ENCODE measurements around the gene FCHO1. TPM values are rescaled to one million over a fixed set of nuclear protein-coding genes. Genes with fewer than 3 reads are reported as not detected.

The FCHO1 gene
- total RNA-seq, 2 experiments from 2014 or later, result 36.9 to 38.3 TPM

DNA sequence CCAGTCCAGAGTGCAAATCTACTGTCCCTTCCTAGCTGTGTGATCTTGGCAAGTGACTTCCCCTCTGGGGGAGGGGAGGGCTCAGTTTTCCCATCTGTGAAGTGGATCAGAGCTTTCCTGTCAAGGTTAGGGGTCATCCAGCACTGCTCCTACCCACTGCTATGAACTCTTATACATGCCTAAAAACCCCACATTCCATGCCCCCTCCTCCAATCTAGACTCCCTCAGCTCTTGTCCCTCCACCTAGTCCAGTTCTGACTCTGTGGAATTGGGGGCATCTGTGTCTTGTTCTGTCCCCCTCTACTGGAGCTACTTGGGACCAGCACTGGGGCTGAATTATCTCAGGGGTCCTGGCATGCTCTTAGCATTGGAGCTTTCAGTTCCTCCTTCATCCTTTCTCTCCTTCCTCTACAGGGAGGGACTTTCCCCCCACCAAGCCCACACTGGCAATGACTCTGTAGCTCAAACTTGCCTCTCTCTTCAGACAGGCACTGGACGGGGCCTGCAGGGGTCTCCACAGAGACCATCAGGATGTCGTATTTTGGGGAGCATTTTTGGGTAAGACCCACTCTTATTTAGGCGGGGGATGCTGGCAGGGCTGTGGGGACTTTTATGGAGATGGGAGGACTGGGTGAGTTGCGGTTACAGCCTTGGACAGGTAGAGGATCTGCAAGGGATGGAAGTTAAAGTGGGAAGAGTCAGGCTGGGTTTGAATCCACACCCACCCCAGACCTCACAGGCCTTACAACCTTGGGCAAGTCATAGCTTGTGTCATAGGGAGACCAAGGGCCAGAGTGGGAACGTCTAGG is 3.6 kb downstream of the FCHO1 start:
- ChIA-PET POLR2A (interaction anchor here (1.0 to 6.0 kb wide), 6 partner anchors 11 to 116 kb away, joined by 3 to 32 read pairs (median 4); partner anchors contain the start of genes RPL18A and SLC5A5), CTCF (interaction anchor here (0.6 to 1.9 kb wide), 7 partner anchors 9 to 149 kb away, joined by 3 to 8 read pairs (median 4); no protein-coding TSS in a partner anchor)
- DNase-seq, result peak; percentile 51
- peaks cover 37% of the 10 kb centered on the region for H3K36me3 Mint-ChIP-seq (ENCODE audit: low read depth)
- peaks cover 44% of the 10 kb centered on the region for H3K4me1 Mint-ChIP-seq (ENCODE audit: low read depth)
- peak; percentile 14 for ATAC-seq
- TF ChIP-seq, protein P1, sequence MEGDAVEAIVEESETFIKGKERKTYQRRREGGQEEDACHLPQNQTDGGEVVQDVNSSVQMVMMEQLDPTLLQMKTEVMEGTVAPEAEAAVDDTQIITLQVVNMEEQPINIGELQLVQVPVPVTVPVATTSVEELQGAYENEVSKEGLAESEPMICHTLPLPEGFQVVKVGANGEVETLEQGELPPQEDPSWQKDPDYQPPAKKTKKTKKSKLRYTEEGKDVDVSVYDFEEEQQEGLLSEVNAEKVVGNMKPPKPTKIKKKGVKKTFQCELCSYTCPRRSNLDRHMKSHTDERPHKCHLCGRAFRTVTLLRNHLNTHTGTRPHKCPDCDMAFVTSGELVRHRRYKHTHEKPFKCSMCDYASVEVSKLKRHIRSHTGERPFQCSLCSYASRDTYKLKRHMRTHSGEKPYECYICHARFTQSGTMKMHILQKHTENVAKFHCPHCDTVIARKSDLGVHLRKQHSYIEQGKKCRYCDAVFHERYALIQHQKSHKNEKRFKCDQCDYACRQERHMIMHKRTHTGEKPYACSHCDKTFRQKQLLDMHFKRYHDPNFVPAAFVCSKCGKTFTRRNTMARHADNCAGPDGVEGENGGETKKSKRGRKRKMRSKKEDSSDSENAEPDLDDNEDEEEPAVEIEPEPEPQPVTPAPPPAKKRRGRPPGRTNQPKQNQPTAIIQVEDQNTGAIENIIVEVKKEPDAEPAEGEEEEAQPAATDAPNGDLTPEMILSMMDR (IDR thresholded peaks at IDR 0.05), result no peak
- no peak overlapping the region for H3K4me3 Mint-ChIP-seq
- H3K9me3 Mint-ChIP-seq, result no peaks in the 10 kb centered on the region
- intact Hi-C loops (cut with micrococcal nuclease), result no loop called here
- peak overlapping the region; percentile 82 for H3K27ac Mint-ChIP-seq
- no peaks in the 10 kb centered on the region for H3K27me3 Mint-ChIP-seq

DNA sequence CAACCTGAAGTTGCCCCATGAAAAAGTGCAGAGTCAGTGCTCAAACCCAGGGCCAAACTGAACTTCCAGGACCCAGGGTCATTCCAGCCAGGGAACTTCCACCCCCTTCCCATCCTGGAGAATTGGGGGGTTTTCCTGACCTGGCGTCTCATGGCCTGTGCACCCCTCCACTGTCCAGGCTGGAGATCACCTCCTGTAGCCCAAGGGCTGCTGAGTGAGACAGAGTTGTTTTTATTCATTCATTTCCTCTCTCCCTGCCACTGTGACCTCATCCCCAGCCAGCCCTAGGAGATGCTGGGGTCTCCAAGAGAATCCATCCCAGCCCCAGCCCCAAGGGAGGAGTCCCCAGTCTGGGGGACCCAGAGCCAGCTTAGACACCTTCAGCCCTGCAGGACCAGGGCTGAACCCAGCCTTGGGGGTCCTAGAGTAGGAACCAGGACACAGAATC is 4.2 kb downstream of the FCHO1 start:
- peaks cover 42% of the 10 kb centered on the region for H3K4me1 Mint-ChIP-seq (ENCODE audit: low read depth)
- H3K27me3 Mint-ChIP-seq, result no peaks in the 10 kb centered on the region
- H3K36me3 Mint-ChIP-seq (ENCODE audit: low read depth), result peaks cover 37% of the 10 kb centered on the region
- POLR2A ChIA-PET, result interaction anchor here (0.7 to 1.6 kb wide), 5 partner anchors 13 to 308 kb away, joined by 3 to 5 read pairs (median 4); partner anchors contain the start of gene MAP1S
- no peak for ATAC-seq
- no peak for DNase-seq
- no peaks in the 10 kb centered on the region for H3K9me3 Mint-ChIP-seq
- TF ChIP-seq, protein P1 (IDR thresholded peaks at IDR 0.05), result no peak
- CTCF ChIA-PET, result interaction anchor here (0.6 to 1.9 kb wide), 9 partner anchors 9 to 149 kb away, joined by 3 to 8 read pairs (median 4); no protein-coding TSS in a partner anchor
- H3K4me3 Mint-ChIP-seq, result no peak overlapping the region
- H3K27ac Mint-ChIP-seq, result peak overlapping the region; percentile 82
- intact Hi-C loops (cut with micrococcal nuclease), result no loop called here

DNA sequence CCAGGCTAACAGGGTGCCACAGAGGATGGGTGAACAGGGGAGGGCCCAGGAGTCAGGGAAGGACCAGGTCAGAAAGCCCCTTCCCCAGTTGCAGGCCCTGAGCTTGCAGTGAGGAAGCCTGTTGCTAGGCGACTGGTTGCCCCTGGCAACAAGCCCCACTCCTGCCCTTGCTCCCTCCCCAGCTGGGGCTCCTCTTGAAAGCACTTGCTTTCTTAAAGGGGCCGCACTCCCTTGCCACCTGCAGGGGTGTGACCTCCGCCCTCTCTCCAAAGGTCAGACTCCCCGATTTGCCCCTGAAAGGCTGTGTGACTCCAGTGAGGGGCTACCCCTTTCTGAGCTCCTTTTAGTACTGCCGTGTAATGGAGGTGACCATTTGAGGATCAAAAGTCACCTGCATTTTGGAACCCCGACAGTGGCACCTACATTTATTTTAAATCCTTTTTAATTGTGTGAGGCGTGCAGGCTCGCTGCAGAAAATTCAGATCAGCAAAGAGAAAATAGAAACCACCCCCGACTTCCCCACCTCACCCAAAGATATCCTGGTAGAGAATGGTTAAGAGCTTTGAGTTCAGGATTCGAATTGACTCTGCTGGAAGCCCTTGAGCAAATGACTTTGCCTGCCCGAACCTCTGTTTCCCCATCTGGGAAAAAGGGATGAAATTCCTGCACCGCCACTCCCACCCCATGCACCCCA is 4.8 kb downstream of the FCHO1 start:
- no peaks in the 10 kb centered on the region for H3K27me3 Mint-ChIP-seq
- DNase-seq (peak; percentile 82), ATAC-seq (peak; percentile 22)
- H3K36me3 Mint-ChIP-seq (ENCODE audit: low read depth), result peaks cover 40% of the 10 kb centered on the region
- ChIA-PET CTCF (interaction anchor here (0.9 to 1.1 kb wide), 3 partner anchors 20 to 79 kb away, joined by 3 read pairs; no protein-coding TSS in a partner anchor), POLR2A (interaction anchor here (0.7 to 1.6 kb wide), 4 partner anchors 13 to 307 kb away, joined by 3 to 5 read pairs (median 4); partner anchors contain the start of gene MAP1S)
- no peaks in the 10 kb centered on the region for H3K9me3 Mint-ChIP-seq
- peaks cover 44% of the 10 kb centered on the region for H3K4me1 Mint-ChIP-seq (ENCODE audit: low read depth)
- TF ChIP-seq, protein P1 (IDR thresholded peaks at IDR 0.05), result no peak
- intact Hi-C loops (cut with micrococcal nuclease), result no loop called here
- peak overlapping the region; percentile 82 for H3K27ac Mint-ChIP-seq
- no peak overlapping the region for H3K4me3 Mint-ChIP-seq

DNA sequence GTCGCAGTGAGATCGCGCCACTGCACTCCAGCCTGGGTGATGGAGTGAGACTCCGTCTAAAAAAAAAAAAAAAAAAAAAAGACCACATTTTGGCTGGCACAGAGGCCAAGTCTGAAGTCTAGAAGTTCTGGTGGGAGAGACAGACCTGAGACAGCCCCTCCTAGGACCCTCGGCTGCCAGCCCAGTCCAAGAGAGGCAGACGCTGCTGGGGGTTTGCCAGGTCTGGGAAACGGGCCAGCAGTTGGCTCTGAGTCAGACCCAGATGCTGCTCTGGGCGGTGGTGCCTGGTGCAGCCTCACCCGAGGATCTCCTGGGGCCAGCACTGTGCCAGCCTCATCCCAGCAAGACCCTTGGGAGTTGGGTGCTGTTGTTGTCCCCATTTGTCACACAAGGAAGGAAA is 5.8 kb downstream of the FCHO1 start:
- intact Hi-C loops (cut with micrococcal nuclease), result no loop called here
- Mint-ChIP-seq H3K9me3 (no peaks in the 10 kb centered on the region), H3K27ac (no peak overlapping the region), H3K4me1 (ENCODE audit: low read depth) (peaks cover 40% of the 10 kb centered on the region), H3K36me3 (ENCODE audit: low read depth) (peaks cover 37% of the 10 kb centered on the region), H3K27me3 (no peaks in the 10 kb centered on the region), H3K4me3 (no peak overlapping the region)
- DNase-seq (no peak), ATAC-seq (no peak)
- TF ChIP-seq, protein P1 (IDR thresholded peaks at IDR 0.05), result no peak
- POLR2A ChIA-PET, result interaction anchor here (1.6 kb wide), 1 partner anchor 37 kb away, joined by 5 read pairs; the partner anchor contains the start of gene MAP1S
- CTCF ChIA-PET, result no interaction called here

Measured in activated CD8-positive, alpha-beta T cell treated with anti-CD3 and anti-CD28 coated beads for 36 hours (primary cell).